Pancreas (tissue), 10 donors: Measurements from ENCODE around the gene STARD3. TPM values are rescaled to one million over a fixed set of nuclear protein-coding genes. Genes with fewer than 3 reads are reported as not detected.

ENCODE experiments used
- ATAC-seq, 4 donors: fragments of 200-7000 bp; cut with Tn5 transposase; one replicate each; pipeline versions ENCODE4 v1.8.0 to v1.9.1; 2020; ENCODE audit warnings: mild to moderate bottlenecking in 4 of 4, moderate library complexity in 4 of 4
- DNase-seq, 6 donors: peaks; one replicate each; pipeline ENCODE4 v3.0.0-alpha.2; 2020
- FAIRE-seq: peaks from 2 replicates; lab custom pipeline; 2012; peaks lifted over from hg19 to GRCh38; lab: Jason Lieb, UNC
- H3K27ac ChIP-seq, 4 donors: fragments of 200-600 bp; sonication (generic); 1 replicate in 3 of 4; 2 replicates in 1 of 4; pipeline versions ENCODE4 v1.5.0 to v1.8.0; 2020
- H3K27me3 ChIP-seq, 4 donors: fragments of 200-600 bp; one replicate each; pipeline ENCODE4 v1.8.0; 2021
- H3K36me3 ChIP-seq, 3 donors: fragments of 200-600 bp; sonication (generic) in 1 of 3; one replicate each; pipeline versions ENCODE4 v1.5.0 to v1.8.0; 2020 to 2021
- H3K4me1 ChIP-seq, 3 donors: fragments of 200-600 bp; one replicate each; pipeline ENCODE4 v1.8.0; 2021
- H3K4me3 ChIP-seq, 4 donors: fragments of 200-600 bp; sonication (generic) in 2 of 4; one replicate each; pipeline versions ENCODE4 v1.5.0 to v1.8.0; 2020 to 2021
- H3K9me3 ChIP-seq, 4 donors: fragments of 200-600 bp; one replicate each; pipeline ENCODE4 v1.8.0; 2021
- CTCF ChIP-seq, 4 donors: fragments of 200-600 bp; sonication (generic) in 3 of 4; IDR thresholded peaks; one replicate each; pipeline versions ENCODE4 v1.5.0 to v1.8.0; 2021; ENCODE audit warnings: antibody characterized with exemption in 4 of 4
- WGBS, 2 donors: extraction: QIAGEN DNeasy Blood & Tissue Kit; methylation state at CpG; one replicate each; pipeline ENCODE4 v1.1.7; 2013; 5-methylcytosine and 5-hydroxymethylcytosine counted together
- intact Hi-C, 3 donors: fragments of 100-400 bp; cut with DNase I; formaldehyde crosslinking; loops; one replicate each; pipeline versions ENCODE4 v1.11.1 to v1.14.2; 2022
- polyA plus RNA-seq, 2 donors: library from polyadenylated mRNA; stranded (reverse); fragments of 200-250 nt; gene quantifications; one replicate each; pipeline ENCODE4 v1.2.3, GENCODE V29; 2013
- total RNA-seq, 6 donors: library from RNA; stranded (reverse); fragmentation: NEBNext Ultra II Directional in 4 of 6; extraction: Animal tissue kit (Norgen Biotek cat#: 25700) in 4 of 6; gene quantifications; one replicate each; pipeline versions ENCODE4 v1.2.1 to v1.2.4, GENCODE V29; 2021 to 2023
- donor health status: healthy with polysubstance abuse.
- donor health status: DM: no; HTN: no; CAD: no; lungs with moderate emphysema.
- donor health status: DM: no; HTN: no; CAD: no.
- donor health status: control.
- donor health status: control.
- donor health status: Bipolar disorder and iron deficiency.
- donor health status: DM: yes; HTN: yes; CAD: no.
- donor health status: DM: no; HTN: no; CAD: no.
- donor health status: DM: no; HTN: no; CAD: no.
- donor health status: DM: yes; HTN: yes; CAD: no.

STARD3 gene
- total and polyA plus RNA-seq, 8 donors = 24.4 to 73.8 (median 29.9) TPM

- intact Hi-C loops = no loop called here
- ATAC-seq (peak; percentile 72 to 86 (median 80)), DNase-seq (peak; percentile 69 to 87 (median 72)), FAIRE-seq (no peak)
- no peaks in the 10 kb centered on the region for H3K36me3 ChIP-seq
- H3K9me3 ChIP-seq = no peaks in the 10 kb centered on the region
- no peaks in the 10 kb centered on the region for H3K27me3 ChIP-seq
- H3K27ac ChIP-seq = peak within 1 kb of the TSS; percentile 83 to 93 (median 92)
- peaks cover 9 to 31% (median 20%) of the 10 kb centered on the region in 3 donors for H3K4me1 ChIP-seq
- TF ChIP-seq CTCF (IDR thresholded peaks at IDR 0.05) = no peak
- WGBS, 2 donors = 0 to 2% methylated on average over 19 to 20 of the region's 20 CpGs
- H3K4me3 ChIP-seq = peak within 1 kb of the TSS; percentile 79 to 93 (median 86)
These were observed 62.8 kb downstream of the STARD3 start, which contains the start of gene ERBB2 for GRCh38 chr17:39699818-39700147. TSS of gene ERBB2 (plus strand) at chr17:39700064. CDS start at chr17:39700239, 175 bp downstream.

- peak overlapping the region; percentile 83 to 93 (median 92) for H3K27ac ChIP-seq
- FAIRE-seq (no peak), DNase-seq (peak in 3 of 6 donors; percentile 57 to 82 (median 75)), ATAC-seq (peak; percentile 45 to 63 (median 50))
- peak overlapping the region; percentile 79 to 93 (median 86) for H3K4me3 ChIP-seq
- no peaks in the 10 kb centered on the region for H3K9me3 ChIP-seq
- 1% methylated on average over 49 to 57 of the region's 57 CpGs for WGBS, 2 donors
- intact Hi-C loops = no loop called here
- H3K36me3 ChIP-seq = no peaks in the 10 kb centered on the region
- TF ChIP-seq CTCF (IDR thresholded peaks at IDR 0.05) = no peak
- no peaks in the 10 kb centered on the region for H3K27me3 ChIP-seq
- peaks cover 14 to 37% (median 26%) of the 10 kb centered on the region in 3 donors for H3K4me1 ChIP-seq
These were observed 63.4 kb downstream of the STARD3 start for GRCh38 chr17:39700148-39700987.

- no peaks in the 10 kb centered on the region for H3K9me3 ChIP-seq
- no peaks in the 10 kb centered on the region for H3K36me3 ChIP-seq
- ATAC-seq = peak in 1 of 4 donors; percentile 7
- peaks cover 18 to 40% (median 29%) of the 10 kb centered on the region in 3 donors for H3K4me1 ChIP-seq
- no peak for FAIRE-seq
- no peak for TF ChIP-seq CTCF (IDR thresholded peaks at IDR 0.05)
- no peaks in the 10 kb centered on the region for H3K27me3 ChIP-seq
- H3K27ac ChIP-seq = peak overlapping the region; percentile 83 to 93 (median 92)
- WGBS, 2 donors = 17 to 19% methylated on average over 10 of the region's 10 CpGs
- intact Hi-C loops = no loop called here
- peak overlapping the region in 3 of 4 donors; percentile 79 to 93 (median 88) for H3K4me3 ChIP-seq
- peak in 1 of 6 donors; percentile 34 for DNase-seq
These were observed 64.3 kb downstream of the STARD3 start for GRCh38 chr17:39701012-39701783.

- DNase-seq (no peak), FAIRE-seq (no peak), ATAC-seq (no peak)
- H3K36me3 ChIP-seq = no peaks in the 10 kb centered on the region
- 60 to 74% methylated on average over 4 of the region's 4 CpGs for WGBS, 2 donors
- intact Hi-C loops = no loop called here
- H3K27me3 ChIP-seq = no peaks in the 10 kb centered on the region
- H3K4me3 ChIP-seq = peak overlapping the region in 2 of 4 donors; percentile 88 to 93
- no peak for TF ChIP-seq CTCF (IDR thresholded peaks at IDR 0.05)
- peak overlapping the region in 2 of 4 donors; percentile 93 for H3K27ac ChIP-seq
- H3K4me1 ChIP-seq = peaks cover 25 to 47% (median 36%) of the 10 kb centered on the region in 3 donors
- no peaks in the 10 kb centered on the region for H3K9me3 ChIP-seq
These were observed 65.0 kb downstream of the STARD3 start for GRCh38 chr17:39701784-39702422.
